HepG2 (cell line): Measurements from ENCODE around the gene AGPAT2. TPM values are rescaled to one million over a fixed set of nuclear protein-coding genes. Genes with fewer than 3 reads are reported as not detected.

Experiments used
- ATAC-seq: fragments of 200-7000 bp; cut with Tn5 transposase; 3 replicates; pipeline ENCODE4 v1.9.1; 2020; ENCODE audit warnings: mild to moderate bottlenecking, moderate library complexity
- BruUV-seq: library from RNA; stranded (reverse); fragments of 400-500 nt; replicated peaks from 2 replicates; lab custom pipeline; 2021; lab: Mats Ljungman, UMichigan
- CTCF ChIA-PET: fragments of 300-600 bp; formaldehyde crosslinking; extraction: SDS; loops from one replicate; lab custom pipeline; 2021; ENCODE audit warnings: low total read pairs, inconsistent platforms, low intra/inter-chr PET ratio; lab: Yijun Ruan, JAX
- POLR2A ChIA-PET: fragments of 350-600 bp; sonication (Branson Sonifier 250); formaldehyde crosslinking; loops from one replicate; lab custom pipeline; 2020; ENCODE audit warnings: antibody characterized with exemption, inconsistent platforms; lab: Yijun Ruan, JAX
- DNase-seq: peaks from one replicate; pipeline ENCODE4 v3.0.0-alpha.2; 2015; ENCODE audit warnings: low spot score
- FAIRE-seq: peaks from 3 replicates; lab custom pipeline; 2011; peaks lifted over from hg19 to GRCh38; lab: Jason Lieb, UNC
- H2AFZ ChIP-seq: one replicate; pipeline ENCODE4 v1.6.1; 2011; ENCODE audit warnings: low read length, inconsistent platforms
- H3K27ac ChIP-seq: fragments of 300-600 bp; 3 replicates; pipeline ENCODE4 v1.8.0; 2011; ENCODE audit warnings: mixed run types, mild to moderate bottlenecking, mixed read lengths, low read length, inconsistent platforms; ENCODE audit not compliant: insufficient read depth; ENCODE audit errors: extremely low read length
- H3K27me3 ChIP-seq, 2 experiments: fragments of 200-600 bp in 1 of 2; 2 replicates in 1 of 2; 3 replicates in 1 of 2; pipeline versions ENCODE4 v1.6.0 to v1.8.0; 2011; ENCODE audit warnings: low read length in 2 of 2, mild to moderate bottlenecking in 2 of 2, moderate library complexity in 2 of 2, inconsistent platforms in 1 of 2; ENCODE audit not compliant: insufficient read depth in 2 of 2, control insufficient read depth in 1 of 2
- H3K36me3 ChIP-seq, 2 experiments: fragments of 200-600 bp in 1 of 2; replicated peaks in 1 of 2; 2 replicates in 1 of 2; 3 replicates in 1 of 2; pipeline versions ENCODE4 v1.5.1 to v1.8.0; 2011; ENCODE audit warnings: low read length in 2 of 2, inconsistent platforms in 1 of 2; ENCODE audit not compliant: insufficient read depth in 2 of 2, control insufficient read depth in 1 of 2
- H3K4me1 ChIP-seq: 2 replicates; pipeline ENCODE4 v1.5.1; 2012; ENCODE audit warnings: low read length, inconsistent platforms; ENCODE audit not compliant: insufficient read depth
- H3K4me2 ChIP-seq: 2 replicates; pipeline ENCODE4 v1.6.0; 2011; ENCODE audit warnings: low read depth, low read length, inconsistent platforms
- H3K4me3 ChIP-seq, 3 experiments: fragments of 200-600 bp in 1 of 3; sonication (generic), shearing (Covaris generic) in 1 of 3; replicated peaks in 1 of 3; 2 replicates each; pipeline ENCODE4 v1.5.1; 2011 to 2016; ENCODE audit warnings: low read length in 3 of 3, inconsistent platforms in 2 of 3, low read depth in 2 of 3, mild to moderate bottlenecking in 2 of 3, control low read depth in 1 of 3, mixed read lengths in 1 of 3; ENCODE audit not compliant: insufficient read depth in 1 of 3
- H3K79me2 ChIP-seq: one replicate; pipeline ENCODE4 v1.6.1; 2011; ENCODE audit warnings: low read length, inconsistent platforms; ENCODE audit not compliant: insufficient read depth
- H3K9ac ChIP-seq: 2 replicates; pipeline ENCODE4 v1.6.0; 2011; ENCODE audit warnings: mild to moderate bottlenecking, low read depth, low read length, inconsistent platforms; ENCODE audit not compliant: insufficient read depth
- H3K9me3 ChIP-seq: 2 replicates; pipeline ENCODE4 v1.5.1; 2012; ENCODE audit warnings: mild to moderate bottlenecking, low read length
- H4K20me1 ChIP-seq: 2 replicates; pipeline ENCODE4 v1.6.0; 2011; ENCODE audit warnings: inconsistent platforms, mild to moderate bottlenecking, low read length, moderate library complexity; ENCODE audit not compliant: insufficient read depth
- BRF2 ChIP-seq: sonication (generic); formaldehyde crosslinking; IDR thresholded peaks from 2 replicates; pipeline ENCODE4 v1.8.1; 2022; ENCODE audit warnings: mild to moderate bottlenecking, missing genetic modification reagents
- CEBPG ChIP-seq: IDR thresholded peaks from 2 replicates; pipeline ENCODE4 v1.6.1; 2016
- HNRNPL ChIP-seq: fragments of 200-400 bp; formaldehyde crosslinking; IDR thresholded peaks from 2 replicates; pipeline ENCODE4 v1.6.1; 2017; ENCODE audit warnings: mild to moderate bottlenecking, low read depth, low read length
- MAF1 ChIP-seq: sonication (generic); formaldehyde crosslinking; IDR thresholded peaks from 2 replicates; pipeline ENCODE4 v1.5.0; 2020; ENCODE audit warnings: missing genetic modification reagents, borderline replicate concordance
- MXD1 ChIP-seq: sonication (generic); formaldehyde crosslinking; IDR thresholded peaks from 2 replicates; pipeline ENCODE4 v1.4.0; 2020; ENCODE audit warnings: mild to moderate bottlenecking, missing genetic modification reagents
- RFXAP ChIP-seq: sonication (generic); formaldehyde crosslinking; IDR thresholded peaks from 2 replicates; pipeline ENCODE4 v1.4.0; 2020; ENCODE audit warnings: missing genetic modification reagents, borderline replicate concordance
- ZBTB43 ChIP-seq: sonication (generic); formaldehyde crosslinking; conservative IDR thresholded peaks from 2 replicates; pipeline ENCODE4 v1.4.0; 2020; ENCODE audit warnings: missing genetic modification reagents
- ZNF234 ChIP-seq: sonication (generic); formaldehyde crosslinking; conservative IDR thresholded peaks from 2 replicates; pipeline ENCODE4 v1.5.1; 2020; ENCODE audit warnings: mild to moderate bottlenecking, missing genetic modification reagents
- ZNF431 ChIP-seq: sonication (generic); formaldehyde crosslinking; IDR thresholded peaks from 2 replicates; pipeline ENCODE4 v1.9.0; 2022; ENCODE audit warnings: missing genetic modification reagents, low read depth, mild to moderate bottlenecking, borderline replicate concordance
- ZNF44 ChIP-seq: sonication (generic); formaldehyde crosslinking; IDR thresholded peaks from 2 replicates; pipeline ENCODE4 v1.5.1; 2020; ENCODE audit warnings: mild to moderate bottlenecking, missing genetic modification reagents
- ZNF556 ChIP-seq: sonication (generic); formaldehyde crosslinking; IDR thresholded peaks from 2 replicates; pipeline ENCODE4 v1.4.0; 2020; ENCODE audit warnings: mild to moderate bottlenecking, missing genetic modification reagents, borderline replicate concordance
- ZNF878 ChIP-seq: sonication (generic); formaldehyde crosslinking; IDR thresholded peaks from 2 replicates; pipeline ENCODE4 v1.8.1; 2023; ENCODE audit warnings: mild to moderate bottlenecking, missing genetic modification reagents, moderate library complexity
- WGBS: methylation state at CpG from one replicate; pipeline ENCODE4 v1.1.6; 2017; ENCODE audit warnings: low lambda C conversion rate; 5-methylcytosine and 5-hydroxymethylcytosine counted together
- in situ Hi-C: cut with HindIII; loops from 2 replicates; pipeline ENCODE4 v1.10.0; 2017; ENCODE audit warnings: low pct_unique_long_range_greater_than_20kb; ENCODE audit not compliant: extremely low pct_ligation_motif_present
- intact Hi-C: fragments of 100-400 bp; cut with micrococcal nuclease; formaldehyde crosslinking; loops from one replicate; pipeline ENCODE4 v1.10.0; 2022; ENCODE audit not compliant: unreplicated experiment
- polyA plus RNA-seq, 8 experiments: library from polyadenylated mRNA; depleted of rRNA in 3 of 8; stranded (reverse) in 7 of 8; unstranded in 1 of 8; fragments of >200 nt; fragmentation: Illumina TruSeq in 4 of 8; extraction: Trizol in 4 of 8; gene quantifications; 2 replicates each; pipeline versions ENCODE4 v1.2.1 to v1.2.3, GENCODE V29; 2011 to 2016; ENCODE audit warnings: low read depth in 4 of 8, missing spikeins in 1 of 8, mixed read lengths in 1 of 8; ENCODE audit not compliant: insufficient read depth in 1 of 8
- total RNA-seq, 5 experiments: library from RNA; depleted of rRNA; stranded (reverse); fragments of >200 nt; fragmentation: Illumina TruSeq; extraction: Trizol; gene quantifications; 2 replicates each; pipeline ENCODE4 v1.2.3, GENCODE V29; 2016; ENCODE audit warnings: low read depth in 1 of 5

AGPAT2 gene
- total and polyA plus RNA-seq, 2 of the 13 experiments (the other 11 are each of a cell fraction or from before 2014, with no cell fraction given): 3.9 to 25.8 TPM

- no peak for FAIRE-seq
- no peaks in the 10 kb centered on the region for H3K36me3 ChIP-seq
- no peak overlapping the region for H3K4me2 ChIP-seq
- TF ChIP-seq ZNF556 (CRISPR knock-in tag): no peak
- TF ChIP-seq MXD1: 0 out of 2 replicates have a peak, but pooled peaks have one; percentile 21
- no TSS peak for BruUV-seq
- ATAC-seq: no peak
- intact Hi-C loops: loop anchor here (5.0 kb wide), 1 partner anchor 44 kb away; no protein-coding TSS in a partner anchor
- in situ Hi-C loops: no loop called here
- no peak overlapping the region for H3K27ac ChIP-seq
- H3K4me1 ChIP-seq: peaks cover 61% of the 10 kb centered on the region
- ChIA-PET POLR2A (no interaction called here), CTCF (no interaction called here)
- 0% methylated on average over 1 of the region's 29 CpGs for WGBS
- no peak for DNase-seq
- no peaks in the 10 kb centered on the region for H3K9me3 ChIP-seq
- no peaks in the 10 kb centered on the region for H4K20me1 ChIP-seq
- H3K4me3 ChIP-seq: no peak overlapping the region
- no peak overlapping the region for H2AFZ ChIP-seq
- no peak overlapping the region for H3K9ac ChIP-seq
- no peaks in the 10 kb centered on the region for H3K79me2 ChIP-seq
- H3K27me3 ChIP-seq: peaks cover 21 to 73% of the 10 kb centered on the region in 2 experiments
Observed at GRCh38 chr9:136691316-136692184, 4.3 kb upstream of the AGPAT2 start.

GRCh38 chr9:136690806-136691261 is 3.6 kb upstream of the AGPAT2 start:
- peaks cover 61% of the 10 kb centered on the region for H3K4me1 ChIP-seq
- TF ChIP-seq BRF2 (CRISPR knock-in tag): no peak
- TF ChIP-seq MAF1: no peak
- TF ChIP-seq ZNF878 (CRISPR knock-in tag): no peak
- TF ChIP-seq ZNF44: no peak
- no peak for TF ChIP-seq ZBTB43
- TF ChIP-seq ZNF431 (CRISPR knock-in tag): no peak
- no peak for TF ChIP-seq ZNF234
- no peak for TF ChIP-seq CEBPG
- no peak for TF ChIP-seq RFXAP (CRISPR knock-in tag)
- TF ChIP-seq HNRNPL: no peak
- H2AFZ ChIP-seq: no peak overlapping the region
- ChIA-PET POLR2A (no interaction called here), CTCF (no interaction called here)
- ATAC-seq (no peak), FAIRE-seq (no peak), DNase-seq (no peak)
- H4K20me1 ChIP-seq: no peaks in the 10 kb centered on the region
- WGBS: 13% methylated on average over 10 of the region's 15 CpGs
- in situ Hi-C loops (no loop called here), intact Hi-C loops (loop anchor here (5.0 kb wide), 1 partner anchor 44 kb away; no protein-coding TSS in a partner anchor)
- no peak overlapping the region for H3K4me3 ChIP-seq
- H3K79me2 ChIP-seq: no peaks in the 10 kb centered on the region
- no peaks in the 10 kb centered on the region for H3K36me3 ChIP-seq
- BruUV-seq: no TSS peak
- peaks cover 19 to 73% of the 10 kb centered on the region in 2 experiments for H3K27me3 ChIP-seq
- H3K9ac ChIP-seq: no peak overlapping the region
- no peak overlapping the region for H3K4me2 ChIP-seq
- H3K27ac ChIP-seq: no peak overlapping the region
- H3K9me3 ChIP-seq: no peaks in the 10 kb centered on the region
